SK-N-SH (cell line): ENCODE measurements around the gene MAP3K19. TPM values are rescaled to one million over a fixed set of nuclear protein-coding genes. Genes with fewer than 3 reads are reported as not detected.

Experiments
- CTCF ChIA-PET: fragments of 300-600, 350-600 bp; formaldehyde crosslinking; extraction: SDS; loops from one replicate; lab custom pipeline; 2021; lab: Yijun Ruan, JAX
- POLR2A ChIA-PET: fragments of 350-600 bp; sonication (Branson Sonifier 250); formaldehyde crosslinking; extraction: SDS; loops from one replicate; lab custom pipeline; 2020; ENCODE audit warnings: antibody characterized with exemption, inconsistent platforms; lab: Yijun Ruan, JAX
- DNase-seq: peaks from one replicate; pipeline ENCODE4 v3.0.0; 2012
- H2AFZ ChIP-seq: fragments of 200-600 bp; sonication (generic); 2 replicates; pipeline ENCODE4 v1.8.1; 2016; ENCODE audit warnings: antibody characterized with exemption, mild to moderate bottlenecking, low read depth
- H3F3A ChIP-seq: fragments of 200-600 bp; sonication (generic); replicated peaks from 2 replicates; pipeline ENCODE3; 2016; ENCODE audit warnings: antibody characterized with exemption, mild to moderate bottlenecking; ENCODE audit not compliant: insufficient read depth
- H3K27ac ChIP-seq, 2 experiments: fragments of 200-500 bp in 1 of 2; fragments of 200-600 bp in 1 of 2; sonication (Bioruptor generic) in 1 of 2; sonication (generic), shearing (Covaris generic) in 1 of 2; 2 replicates each; pipeline versions ENCODE4 v1.5.1 to v1.6.1; 2014 to 2016; ENCODE audit warnings: low read depth in 2 of 2, inconsistent platforms in 1 of 2, low read length in 1 of 2, mild to moderate bottlenecking in 1 of 2, mixed read lengths in 1 of 2
- H3K27me3 ChIP-seq: fragments of 200-600 bp; sonication (generic), shearing (Covaris generic); 2 replicates; pipeline ENCODE4 v1.6.1; 2016; ENCODE audit warnings: mixed run types; ENCODE audit not compliant: insufficient read depth
- H3K36me3 ChIP-seq, 2 experiments: fragments of 200-500 bp in 1 of 2; fragments of 200-600 bp in 1 of 2; sonication (Bioruptor generic) in 1 of 2; sonication (generic) in 1 of 2; replicated peaks in 1 of 2; 2 replicates each; pipeline versions ENCODE3 to v1.5.1; 2014 to 2016; ENCODE audit warnings: low read length in 1 of 2, mild to moderate bottlenecking in 1 of 2; ENCODE audit not compliant: insufficient read depth in 2 of 2, control insufficient read depth in 1 of 2
- H3K4me1 ChIP-seq, 2 experiments: fragments of 200-500 bp in 1 of 2; fragments of 200-600 bp in 1 of 2; sonication (Bioruptor generic) in 1 of 2; sonication (generic), shearing (Covaris generic) in 1 of 2; 2 replicates each; pipeline versions ENCODE4 v1.5.1 to v1.6.1; 2014 to 2016; ENCODE audit warnings: low read depth in 1 of 2, low read length in 1 of 2, mixed run types in 1 of 2; ENCODE audit not compliant: insufficient read depth in 2 of 2, control insufficient read depth in 1 of 2
- H3K4me2 ChIP-seq: fragments of 200-600 bp; sonication (generic), shearing (Covaris generic); 2 replicates; pipeline ENCODE4 v1.6.1; 2017; ENCODE audit warnings: mixed run types
- H3K4me3 ChIP-seq, 2 experiments: fragments of 200-500 bp in 1 of 2; fragments of 200-600 bp in 1 of 2; sonication (Bioruptor generic) in 1 of 2; sonication (generic), shearing (Covaris generic) in 1 of 2; 2 replicates each; pipeline versions ENCODE4 v1.5.1 to v1.8.1; 2014 to 2016; ENCODE audit warnings: low read depth in 2 of 2, inconsistent platforms in 1 of 2, low read length in 1 of 2, mild to moderate bottlenecking in 1 of 2, mixed read lengths in 1 of 2, moderate library complexity in 1 of 2
- H3K79me2 ChIP-seq: fragments of 200-600 bp; sonication (generic); 2 replicates; pipeline ENCODE4 v1.8.1; 2017; ENCODE audit warnings: mild to moderate bottlenecking; ENCODE audit not compliant: insufficient read depth
- H3K9ac ChIP-seq: fragments of 200-600 bp; sonication (generic); 2 replicates; pipeline ENCODE4 v1.6.1; 2017; ENCODE audit warnings: mixed run types
- H3K9me2 ChIP-seq: fragments of 200-600 bp; sonication (generic); 2 replicates; pipeline ENCODE4 v1.6.1; 2017; ENCODE audit warnings: mixed run types
- H3K9me3 ChIP-seq: fragments of 200-600 bp; sonication (generic); 2 replicates; pipeline ENCODE4 v1.6.1; 2017; ENCODE audit warnings: mixed run types, mild to moderate bottlenecking, moderate library complexity
- H4K20me1 ChIP-seq: fragments of 200-600 bp; sonication (generic); 2 replicates; pipeline ENCODE4 v1.6.1; 2017; ENCODE audit warnings: mild to moderate bottlenecking, mixed run types; ENCODE audit not compliant: insufficient read depth
- CTCF ChIP-seq: fragments of 200-600 bp; sonication (generic); IDR thresholded peaks from 2 replicates; pipeline ENCODE4 v1.6.1; 2017; ENCODE audit warnings: antibody characterized with exemption, mild to moderate bottlenecking, moderate library complexity
- EP300 ChIP-seq, 2 experiments: IDR thresholded peaks; 2 replicates each; pipeline versions ENCODE4 v1.4.0 to v1.6.1; 2012; ENCODE audit warnings: borderline replicate concordance in 1 of 2, low read depth in 1 of 2, low read length in 1 of 2
- GATA2 ChIP-seq: sonication (generic); formaldehyde crosslinking; IDR thresholded peaks from 2 replicates; pipeline ENCODE4 v1.5.0; 2020; ENCODE audit warnings: mild to moderate bottlenecking, missing genetic modification reagents
- NRF1 ChIP-seq: IDR thresholded peaks from 2 replicates; pipeline ENCODE4 v1.6.1; 2012; ENCODE audit warnings: low read depth, mild to moderate bottlenecking, low read length
- RCOR1 ChIP-seq: fragments of 150-350 bp; IDR thresholded peaks from 2 replicates; pipeline ENCODE4 v1.6.1; 2017; ENCODE audit warnings: antibody characterized with exemption, low read length
- SIN3A ChIP-seq: IDR thresholded peaks from 2 replicates; pipeline ENCODE4 v1.6.1; 2012; ENCODE audit warnings: low read depth, mild to moderate bottlenecking, low read length, moderate library complexity, borderline replicate concordance
- USF1 ChIP-seq: IDR thresholded peaks from 2 replicates; pipeline ENCODE4 v1.4.0; 2012; ENCODE audit warnings: low read depth, borderline replicate concordance
- WGBS: methylation state at CpG from one replicate; pipeline ENCODE4 v1.1.6; 2017; ENCODE audit warnings: low lambda C conversion rate; 5-methylcytosine and 5-hydroxymethylcytosine counted together
- polyA plus RNA-seq, 3 experiments: library from polyadenylated mRNA; depleted of rRNA; stranded (reverse); fragments of >200 nt; gene quantifications; 2 replicates each; pipeline ENCODE4 v1.2.3, GENCODE V29; 2012

Gene MAP3K19
- polyA plus RNA-seq, 1 of the 3 experiments (the other 2 are of a cell fraction), result not detected

GRCh38 chr2:135048122-135048521, 875 bp upstream of the MAP3K19 start:
- WGBS, result 69% methylated on average over 6 of the region's 6 CpGs
- Histone ChIP-seq H3K27ac (no peak overlapping the region), H3K79me2 (peaks cover 15% of the 10 kb centered on the region), H3K9me3 (no peaks in the 10 kb centered on the region), H3K36me3 (peaks cover 0 to under 1% of the 10 kb centered on the region in 2 experiments), H3F3A (no peaks in the 10 kb centered on the region), H4K20me1 (peaks cover 2% of the 10 kb centered on the region), H3K27me3 (no peaks in the 10 kb centered on the region), H2AFZ (no peak overlapping the region), H3K9me2 (no peaks in the 10 kb centered on the region), H3K4me1 (peaks cover 1 to 3% of the 10 kb centered on the region in 2 experiments; a peak in 3 of 4 replicates), H3K9ac (no peak overlapping the region), H3K4me3 (no peak overlapping the region), H3K4me2 (no peak overlapping the region)
- no peak for DNase-seq
- TF ChIP-seq RCOR1, result no peak
- TF ChIP-seq CTCF, result no peak
- no peak for TF ChIP-seq USF1
- no peak for TF ChIP-seq EP300 (IDR thresholded peaks at IDR 0.05; ENCODE audit: borderline replicate concordance in 1 of 2, low read depth in 1 of 2, low read length in 1 of 2)
- no peak for TF ChIP-seq NRF1
- TF ChIP-seq SIN3A, result no peak
- no peak for TF ChIP-seq GATA2 (CRISPR knock-in tag)
- POLR2A ChIA-PET, result interaction anchor here (0.6 kb wide), 1 partner anchor 233 kb away, joined by 3 read pairs; no protein-coding TSS in a partner anchor
- CTCF ChIA-PET, result interaction anchor here (2.3 kb wide), 1 partner anchor 44 kb away, joined by 7 read pairs; no protein-coding TSS in a partner anchor

GRCh38 chr2:135043345-135043744, 3.9 kb downstream of the MAP3K19 start:
- no peak overlapping the region for H3K4me2 ChIP-seq
- H3F3A ChIP-seq, result no peaks in the 10 kb centered on the region
- WGBS, result 50% methylated on average over 2 of the region's 2 CpGs
- H3K9me3 ChIP-seq, result no peaks in the 10 kb centered on the region
- POLR2A ChIA-PET, result no interaction called here
- H3K4me3 ChIP-seq, result 0 out of 4 replicates have a peak overlapping the region, but pooled peaks of 1 of the 2 experiments have one; percentile 0
- H3K36me3 ChIP-seq, result no peaks in the 10 kb centered on the region
- no peaks in the 10 kb centered on the region for H3K9me2 ChIP-seq
- no peak overlapping the region for H3K9ac ChIP-seq
- H3K79me2 ChIP-seq, result no peaks in the 10 kb centered on the region
- H3K27me3 ChIP-seq, result no peaks in the 10 kb centered on the region
- H4K20me1 ChIP-seq, result no peaks in the 10 kb centered on the region
- H3K27ac ChIP-seq, result no peak overlapping the region
- no peak for TF ChIP-seq GATA2 (CRISPR knock-in tag)
- peak; percentile 59 for TF ChIP-seq CTCF
- H3K4me1 ChIP-seq, result no peaks in the 10 kb centered on the region
- no peak overlapping the region for H2AFZ ChIP-seq
- CTCF ChIA-PET, result interaction anchor here (0.9 to 1.0 kb wide), 2 partner anchors 39 to 54 kb away, joined by 4 read pairs; no protein-coding TSS in a partner anchor
- no peak for DNase-seq
